ENCODE data around the gene ZNF746. TPM values are rescaled to one million over a fixed set of nuclear protein-coding genes. Genes with fewer than 3 reads are reported as not detected.

ZNF746 gene
- total RNA-seq, 1 donor from 2014 or later: 24.7 TPM

DNA sequence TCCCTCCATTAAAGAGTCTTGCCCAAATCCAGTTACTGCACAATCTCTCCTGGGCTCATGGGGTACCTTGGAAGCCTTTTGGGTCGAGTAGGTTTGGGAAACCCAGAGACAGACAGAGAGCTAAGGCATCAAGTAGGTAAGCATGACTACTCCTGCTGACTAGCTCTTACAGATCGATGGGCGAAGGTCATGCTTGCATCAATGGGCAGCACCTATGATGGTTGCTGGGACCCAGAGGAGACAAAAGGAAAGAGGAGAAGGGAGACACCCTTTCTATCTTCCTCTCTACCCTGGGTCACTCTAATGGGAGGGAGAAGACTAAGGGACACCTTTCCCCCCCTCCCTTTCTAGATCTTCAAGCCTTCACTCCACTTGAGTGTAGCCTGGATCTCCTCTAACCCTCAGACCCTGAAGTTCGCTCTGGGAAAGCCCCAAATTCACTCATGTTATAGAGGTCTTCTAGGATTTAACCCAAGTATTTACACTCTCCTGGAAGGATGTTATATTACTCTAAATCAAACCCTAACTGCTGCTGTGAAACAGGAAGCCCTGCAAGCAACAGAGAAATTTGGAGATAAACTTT lies 31.6 kb upstream of the ZNF746 start:
- Mint-ChIP-seq H3K27me3 (ENCODE audit: low read depth, unreplicated experiment) (no peaks in the 10 kb centered on the region), H3K27ac (ENCODE audit: unreplicated experiment) (no peak overlapping the region), H3K36me3 (ENCODE audit: low read depth, unreplicated experiment) (peaks cover 4% of the 10 kb centered on the region), H3K9me3 (ENCODE audit: unreplicated experiment) (peaks cover 36% of the 10 kb centered on the region), H3K4me3 (ENCODE audit: unreplicated experiment) (no peak overlapping the region), H3K4me1 (ENCODE audit: low read depth, unreplicated experiment) (no peaks in the 10 kb centered on the region)
- no peaks in the 10 kb centered on the region for H4K20me1 ChIP-seq (ENCODE audit: insufficient read depth, low read length)
- H3K27me3 ChIP-seq (ENCODE audit: insufficient read depth, low read length): no peaks in the 10 kb centered on the region
- no peak overlapping the region for H3K4me3 ChIP-seq (ENCODE audit: insufficient read depth, low read depth, low read length)
- H3K79me2 ChIP-seq (ENCODE audit: insufficient read depth, low read length): no peaks in the 10 kb centered on the region
- H3K27ac ChIP-seq (ENCODE audit: low read depth, low read length): no peak overlapping the region
- FAIRE-seq: no peak
- no peaks in the 10 kb centered on the region for H3K4me1 ChIP-seq (ENCODE audit: insufficient read depth, low read length)
- H3K36me3 ChIP-seq (ENCODE audit: insufficient read depth, low read length): no peaks in the 10 kb centered on the region
- DNase-seq (ENCODE audit: low read depth): peak; percentile 8
- peaks cover 18% of the 10 kb centered on the region for H3K9me3 ChIP-seq (ENCODE audit: insufficient read depth, low read depth, low read length)
- H3K9ac ChIP-seq (ENCODE audit: low read length): no peak overlapping the region
- H2AFZ ChIP-seq (ENCODE audit: low read depth, low read length): no peak overlapping the region
- H3K4me2 ChIP-seq (ENCODE audit: low read length): no peak overlapping the region
- TF ChIP-seq, protein P1, sequence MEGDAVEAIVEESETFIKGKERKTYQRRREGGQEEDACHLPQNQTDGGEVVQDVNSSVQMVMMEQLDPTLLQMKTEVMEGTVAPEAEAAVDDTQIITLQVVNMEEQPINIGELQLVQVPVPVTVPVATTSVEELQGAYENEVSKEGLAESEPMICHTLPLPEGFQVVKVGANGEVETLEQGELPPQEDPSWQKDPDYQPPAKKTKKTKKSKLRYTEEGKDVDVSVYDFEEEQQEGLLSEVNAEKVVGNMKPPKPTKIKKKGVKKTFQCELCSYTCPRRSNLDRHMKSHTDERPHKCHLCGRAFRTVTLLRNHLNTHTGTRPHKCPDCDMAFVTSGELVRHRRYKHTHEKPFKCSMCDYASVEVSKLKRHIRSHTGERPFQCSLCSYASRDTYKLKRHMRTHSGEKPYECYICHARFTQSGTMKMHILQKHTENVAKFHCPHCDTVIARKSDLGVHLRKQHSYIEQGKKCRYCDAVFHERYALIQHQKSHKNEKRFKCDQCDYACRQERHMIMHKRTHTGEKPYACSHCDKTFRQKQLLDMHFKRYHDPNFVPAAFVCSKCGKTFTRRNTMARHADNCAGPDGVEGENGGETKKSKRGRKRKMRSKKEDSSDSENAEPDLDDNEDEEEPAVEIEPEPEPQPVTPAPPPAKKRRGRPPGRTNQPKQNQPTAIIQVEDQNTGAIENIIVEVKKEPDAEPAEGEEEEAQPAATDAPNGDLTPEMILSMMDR (IDR thresholded peaks at IDR 0.05; ENCODE audit: insufficient read depth, low read depth, low read length): no peak
- no peak for TF ChIP-seq EZH2 (IDR thresholded peaks at IDR 0.05; ENCODE audit: insufficient read depth, low read length)

DNA sequence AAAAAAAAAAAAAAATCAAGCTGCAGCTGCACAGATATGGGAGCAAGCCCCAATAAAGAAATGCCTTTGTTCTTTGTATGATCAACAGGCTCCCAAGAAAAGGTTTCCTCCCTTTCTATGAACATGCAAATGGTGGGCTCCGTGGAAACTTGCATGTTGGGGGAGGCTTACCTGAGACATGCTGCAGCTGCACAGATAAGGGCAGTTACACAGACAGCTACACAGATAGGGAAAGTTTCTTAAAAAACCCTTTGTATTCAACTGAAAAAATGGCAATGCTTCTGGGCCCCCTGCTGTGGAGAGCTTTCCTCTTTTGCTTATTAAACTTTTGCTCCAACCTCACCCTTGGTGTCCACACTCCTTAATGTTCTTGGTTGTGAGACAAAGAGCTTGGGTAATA lies 29.8 kb upstream of the ZNF746 start:
- H3K4me3 Mint-ChIP-seq (ENCODE audit: unreplicated experiment): no peak overlapping the region
- Histone ChIP-seq H2AFZ (ENCODE audit: low read depth, low read length) (no peak overlapping the region), H3K9ac (ENCODE audit: low read length) (no peak overlapping the region), H3K9me3 (ENCODE audit: insufficient read depth, low read depth, low read length) (peaks cover 18% of the 10 kb centered on the region), H3K36me3 (ENCODE audit: insufficient read depth, low read length) (no peaks in the 10 kb centered on the region), H3K27ac (ENCODE audit: low read depth, low read length) (no peak overlapping the region), H3K27me3 (ENCODE audit: insufficient read depth, low read length) (no peaks in the 10 kb centered on the region), H3K4me1 (ENCODE audit: insufficient read depth, low read length) (no peaks in the 10 kb centered on the region), H3K4me2 (ENCODE audit: low read length) (no peak overlapping the region), H4K20me1 (ENCODE audit: insufficient read depth, low read length) (no peaks in the 10 kb centered on the region), H3K4me3 (ENCODE audit: insufficient read depth, low read depth, low read length) (no peak overlapping the region), H3K79me2 (ENCODE audit: insufficient read depth, low read length) (no peaks in the 10 kb centered on the region)
- H3K27me3 Mint-ChIP-seq (ENCODE audit: low read depth, unreplicated experiment): peaks cover 5% of the 10 kb centered on the region
- H3K9me3 Mint-ChIP-seq (ENCODE audit: unreplicated experiment): peaks cover 36% of the 10 kb centered on the region
- TF ChIP-seq, protein P1 (IDR thresholded peaks at IDR 0.05; ENCODE audit: insufficient read depth, low read depth, low read length): no peak
- TF ChIP-seq EZH2 (IDR thresholded peaks at IDR 0.05; ENCODE audit: insufficient read depth, low read length): no peak
- no peak overlapping the region for H3K27ac Mint-ChIP-seq (ENCODE audit: unreplicated experiment)
- peaks cover 4% of the 10 kb centered on the region for H3K36me3 Mint-ChIP-seq (ENCODE audit: low read depth, unreplicated experiment)
- no peak for DNase-seq (ENCODE audit: low read depth)
- H3K4me1 Mint-ChIP-seq (ENCODE audit: low read depth, unreplicated experiment): no peaks in the 10 kb centered on the region
- FAIRE-seq: no peak

DNA sequence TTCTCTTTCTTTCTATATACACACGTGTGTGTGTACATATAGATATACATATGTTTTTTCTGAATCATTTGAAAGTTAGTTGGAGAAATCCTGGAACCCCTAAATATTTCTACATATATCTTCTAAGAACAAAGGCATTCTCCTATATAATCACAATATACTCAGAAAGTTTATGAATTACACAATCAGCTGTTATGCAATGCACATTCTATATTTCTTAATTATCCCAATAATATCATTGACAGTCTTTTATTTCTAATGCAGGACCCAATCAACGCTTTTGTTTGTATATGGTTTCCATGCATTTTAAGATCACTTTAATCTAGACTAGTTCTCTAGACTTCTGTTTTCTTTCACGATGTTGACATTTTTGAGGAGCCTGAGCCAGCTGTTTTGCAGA lies 27.7 kb upstream of the ZNF746 start:
- H4K20me1 ChIP-seq (ENCODE audit: insufficient read depth, low read length): no peaks in the 10 kb centered on the region
- no peaks in the 10 kb centered on the region for H3K27me3 ChIP-seq (ENCODE audit: insufficient read depth, low read length)
- no peak for TF ChIP-seq EZH2 (IDR thresholded peaks at IDR 0.05; ENCODE audit: insufficient read depth, low read length)
- TF ChIP-seq, protein P1 (IDR thresholded peaks at IDR 0.05; ENCODE audit: insufficient read depth, low read depth, low read length): no peak
- Mint-ChIP-seq H3K27me3 (ENCODE audit: low read depth, unreplicated experiment) (peaks cover 7% of the 10 kb centered on the region), H3K27ac (ENCODE audit: unreplicated experiment) (no peak overlapping the region), H3K4me1 (ENCODE audit: low read depth, unreplicated experiment) (no peaks in the 10 kb centered on the region), H3K4me3 (ENCODE audit: unreplicated experiment) (no peak overlapping the region), H3K9me3 (ENCODE audit: unreplicated experiment) (peaks cover 31% of the 10 kb centered on the region), H3K36me3 (ENCODE audit: low read depth, unreplicated experiment) (peaks cover 4% of the 10 kb centered on the region)
- H3K36me3 ChIP-seq (ENCODE audit: insufficient read depth, low read length): no peaks in the 10 kb centered on the region
- no peak overlapping the region for H3K4me2 ChIP-seq (ENCODE audit: low read length)
- H2AFZ ChIP-seq (ENCODE audit: low read depth, low read length): no peak overlapping the region
- H3K4me1 ChIP-seq (ENCODE audit: insufficient read depth, low read length): no peaks in the 10 kb centered on the region
- DNase-seq (ENCODE audit: low read depth) (no peak), FAIRE-seq (no peak)
- H3K9me3 ChIP-seq (ENCODE audit: insufficient read depth, low read depth, low read length): peaks cover 18% of the 10 kb centered on the region
- H3K4me3 ChIP-seq (ENCODE audit: insufficient read depth, low read depth, low read length): no peak overlapping the region
- H3K9ac ChIP-seq (ENCODE audit: low read length): no peak overlapping the region
- no peak overlapping the region for H3K27ac ChIP-seq (ENCODE audit: low read depth, low read length)
- no peaks in the 10 kb centered on the region for H3K79me2 ChIP-seq (ENCODE audit: insufficient read depth, low read length)
